Islet precursor cell (in vitro differentiated cells): ENCODE results near the gene UPF2.

ENCODE experiments used
- DNase-seq: peaks from one replicate; pipeline ENCODE4 v3.0.0-alpha.2; 2018

UPF2 gene

DNA sequence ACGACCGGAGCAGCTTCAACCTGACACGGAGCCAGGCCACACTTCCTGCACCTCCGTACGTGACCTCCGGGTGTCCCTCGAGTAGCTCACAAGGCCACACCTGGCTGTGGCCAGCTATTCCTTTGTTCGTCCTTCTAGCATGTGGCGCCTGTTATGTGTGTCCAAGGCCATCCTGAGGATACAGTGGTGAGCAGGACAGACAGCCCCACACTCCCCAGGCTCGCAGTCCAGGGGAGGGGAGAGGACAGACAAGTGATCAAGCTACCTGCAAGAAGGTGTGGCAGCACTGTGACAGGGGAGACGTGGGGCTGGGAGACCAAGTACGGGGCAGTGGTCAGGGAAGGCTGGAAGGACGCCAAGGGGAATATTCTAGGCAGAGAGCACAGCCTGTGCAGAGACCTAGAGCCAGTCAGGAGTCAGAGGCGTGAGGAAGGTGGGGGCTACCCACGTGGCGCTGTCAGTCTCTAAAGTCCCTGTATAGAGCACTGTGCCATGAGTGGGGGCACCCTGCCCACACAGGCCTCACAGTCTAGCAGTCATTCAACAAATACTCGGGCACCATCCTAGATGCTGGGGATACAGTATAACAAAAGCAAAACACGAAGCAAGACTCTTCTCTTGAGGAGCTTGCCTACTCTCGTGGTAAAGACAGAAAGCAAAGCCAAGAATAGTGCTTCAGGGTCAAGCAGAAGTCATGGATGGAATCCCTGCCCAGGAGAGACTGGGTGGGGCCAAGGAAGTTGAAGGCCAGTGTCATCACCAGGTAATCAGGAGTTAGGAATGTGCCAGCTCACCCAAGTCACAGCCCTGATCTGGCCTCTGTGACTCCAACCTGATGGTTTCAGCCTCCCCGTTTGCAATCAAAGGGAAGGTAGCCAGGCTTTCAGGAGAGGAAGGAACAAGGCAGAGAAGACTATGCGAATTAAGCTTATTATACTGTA, 160.9 kb downstream of the UPF2 start:
- DNase-seq: peak; percentile 91

DNA sequence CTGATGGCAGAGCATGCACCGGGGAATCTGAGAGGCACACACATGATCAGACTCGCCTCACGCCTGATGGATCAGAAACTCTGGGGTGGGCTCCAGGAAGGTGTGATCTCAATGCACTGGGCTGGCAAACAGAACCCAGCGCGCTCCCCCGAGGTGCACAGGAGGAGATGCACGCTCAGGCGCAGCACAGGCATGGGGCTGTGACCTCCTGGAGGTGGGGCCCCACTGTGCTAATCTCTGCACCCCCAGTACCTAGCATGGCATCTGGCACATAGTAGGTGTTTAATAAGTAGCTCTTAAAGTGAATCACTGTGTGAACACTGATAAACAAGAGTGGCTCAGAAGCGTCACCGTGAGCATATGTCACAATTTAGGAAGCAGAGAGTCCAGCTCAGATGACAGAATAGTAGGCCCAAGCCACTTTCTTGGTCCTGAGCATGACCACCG, 161.6 kb downstream of the UPF2 start:
- DNase-seq: no peak

DNA sequence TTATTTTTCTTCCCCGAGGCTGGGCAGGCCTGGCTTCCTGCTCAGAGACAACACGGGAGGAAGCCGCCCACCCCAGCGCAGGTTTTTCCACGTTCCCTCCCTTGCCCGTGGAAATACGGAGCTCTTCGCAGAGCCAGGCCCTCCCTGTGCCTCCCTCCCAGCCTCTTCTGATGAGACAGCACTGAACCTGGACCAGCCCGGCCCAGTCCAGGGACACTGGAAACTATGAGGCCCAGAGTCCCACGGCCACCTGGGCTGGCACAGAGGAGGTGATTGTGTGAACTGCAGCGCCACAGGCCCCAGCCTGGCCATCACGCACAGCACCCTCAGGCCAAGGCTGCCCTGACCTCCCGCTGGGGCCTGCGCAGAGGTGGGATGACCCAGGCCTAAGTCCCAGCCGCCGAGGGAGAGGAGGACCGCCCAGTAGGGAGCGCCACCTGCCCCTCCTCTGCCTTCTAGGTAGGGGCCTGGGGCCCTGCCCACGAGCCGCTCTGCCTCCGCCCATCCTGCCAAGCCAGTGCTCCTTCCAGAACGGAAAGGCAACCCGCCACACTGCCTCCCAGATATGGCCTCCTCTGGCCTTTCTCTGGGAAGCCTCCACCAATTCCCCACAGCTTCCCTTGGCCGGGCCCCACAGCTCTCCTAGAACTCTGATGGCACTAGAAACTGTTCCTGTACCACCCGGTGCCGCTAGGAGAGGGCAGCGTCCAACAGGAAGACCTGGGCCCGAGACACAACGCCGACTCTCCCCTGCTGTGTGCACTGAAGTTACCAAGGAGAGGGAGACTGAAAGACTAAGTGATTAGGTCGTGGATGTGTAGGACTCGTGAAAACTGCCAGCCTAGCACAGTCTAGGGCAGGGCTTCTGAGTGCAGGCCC, 162.2 kb downstream of the UPF2 start:
- DNase-seq: no peak

DNA sequence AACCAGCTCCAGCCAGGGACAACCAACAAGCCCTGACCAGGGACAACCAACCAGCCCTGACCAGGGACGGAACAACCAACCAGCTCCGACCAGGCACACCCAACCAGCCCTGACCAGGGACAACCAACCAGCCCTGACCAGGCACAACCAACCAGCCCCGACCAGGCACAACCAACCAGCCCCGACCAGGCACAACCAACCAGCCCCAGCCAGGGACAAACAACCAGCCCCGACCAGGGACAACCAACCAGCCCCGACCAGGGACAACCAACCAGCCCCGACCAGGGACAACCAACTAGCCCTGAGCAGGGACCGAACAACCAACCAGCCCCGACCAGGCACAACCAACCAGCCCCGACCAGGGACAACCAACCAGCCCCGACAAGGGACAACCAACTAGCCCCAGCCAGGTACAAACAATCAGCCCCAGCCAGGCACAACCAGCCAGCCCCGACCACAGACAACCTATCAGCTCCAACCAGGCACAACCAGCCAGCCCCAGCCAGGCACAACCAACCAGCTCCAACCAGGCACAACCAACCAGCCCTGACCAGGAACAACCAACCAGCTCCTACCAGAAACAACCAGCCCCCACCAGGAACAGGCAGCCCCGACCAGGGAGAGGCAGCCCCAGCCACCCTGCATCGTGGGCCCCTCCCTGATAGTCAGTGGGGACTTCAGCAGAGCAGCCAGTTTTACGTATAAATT, 163.1 kb downstream of the UPF2 start:
- DNase-seq: no peak

DNA sequence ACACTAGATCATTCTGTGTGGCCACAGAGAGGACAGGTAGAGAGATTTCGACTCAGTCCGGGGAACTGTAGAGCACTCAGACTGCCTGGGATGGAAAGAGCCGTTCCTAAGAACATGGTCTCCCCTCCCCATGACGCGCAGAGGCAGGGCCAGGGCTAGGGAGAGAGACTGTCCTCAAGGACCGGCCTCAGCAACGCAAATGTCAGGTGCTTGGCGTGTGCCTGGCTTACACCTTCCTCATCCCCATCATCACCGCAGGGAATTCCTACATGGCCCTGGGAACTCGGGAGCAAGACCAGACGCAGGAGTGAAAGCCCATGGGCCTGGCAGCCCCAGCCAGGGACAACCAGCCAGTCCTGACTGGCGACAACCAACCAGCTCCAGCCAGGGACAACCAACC, 163.8 kb downstream of the UPF2 start:
- no peak for DNase-seq

- DNase-seq: no peak
Observed at GRCh38 chr10:11877591-11877905, 165.1 kb downstream of the UPF2 start.

GRCh38 chr10:11876805-11877590, 165.6 kb downstream of the UPF2 start:
- no peak for DNase-seq

DNA sequence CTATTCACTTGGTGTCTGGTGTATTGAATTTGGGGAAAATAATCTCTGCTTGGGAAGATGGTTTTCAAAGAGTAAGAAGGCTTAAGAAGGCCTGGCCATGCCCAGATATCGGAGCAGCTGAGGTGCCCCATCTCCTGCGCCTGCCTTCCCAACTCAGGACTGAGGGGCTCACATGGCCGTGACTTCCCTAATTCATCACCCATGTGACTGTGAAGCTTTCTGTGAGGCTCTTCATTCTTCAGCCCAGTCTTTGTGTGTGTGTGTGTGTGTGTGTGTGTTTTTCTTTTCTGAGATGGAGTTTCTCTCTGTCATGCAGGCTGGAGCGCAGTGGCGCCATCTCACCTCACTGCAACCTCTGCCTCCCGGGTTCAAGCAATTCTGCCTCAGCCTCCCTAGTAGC, 166.3 kb downstream of the UPF2 start:
- DNase-seq: no peak

DNA sequence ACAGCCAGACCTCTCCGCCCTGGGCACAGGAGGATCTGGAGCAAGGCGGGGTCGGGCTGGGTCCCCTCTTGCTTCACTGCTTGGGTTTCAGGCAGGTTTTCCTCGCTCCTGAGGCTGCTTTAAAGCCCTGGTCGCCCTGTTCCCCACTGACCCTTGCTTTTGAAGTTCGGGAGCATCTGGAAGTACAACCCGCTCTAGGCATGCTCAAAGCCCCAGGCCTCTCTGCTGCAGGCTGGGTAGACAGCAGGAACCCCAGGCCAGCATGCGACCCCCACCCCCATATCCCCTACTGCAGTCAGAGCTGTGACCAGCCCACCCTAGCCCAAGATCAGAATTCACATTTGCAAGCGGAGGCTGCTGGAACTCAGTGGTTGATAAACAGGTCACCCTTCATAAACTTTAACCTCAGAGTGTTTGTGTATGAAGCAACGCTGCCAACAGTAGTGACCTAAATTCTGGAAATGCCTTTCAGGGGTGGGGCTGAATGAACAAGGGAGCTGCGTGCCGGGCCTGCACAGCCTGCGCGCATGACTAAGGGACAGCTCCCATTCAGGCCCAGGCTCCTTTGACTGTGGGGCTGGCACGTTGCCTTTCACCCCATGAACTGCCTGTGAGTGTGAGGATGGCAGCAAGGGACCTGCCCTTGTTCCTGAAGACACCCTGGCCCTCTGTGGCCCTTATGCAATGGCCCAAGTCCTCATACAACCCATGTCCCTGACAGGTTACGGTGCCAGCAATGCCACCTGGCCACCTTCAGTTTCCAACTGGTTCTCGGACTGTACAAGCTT, 166.9 kb downstream of the UPF2 start:
- peak; percentile 95 for DNase-seq

DNA sequence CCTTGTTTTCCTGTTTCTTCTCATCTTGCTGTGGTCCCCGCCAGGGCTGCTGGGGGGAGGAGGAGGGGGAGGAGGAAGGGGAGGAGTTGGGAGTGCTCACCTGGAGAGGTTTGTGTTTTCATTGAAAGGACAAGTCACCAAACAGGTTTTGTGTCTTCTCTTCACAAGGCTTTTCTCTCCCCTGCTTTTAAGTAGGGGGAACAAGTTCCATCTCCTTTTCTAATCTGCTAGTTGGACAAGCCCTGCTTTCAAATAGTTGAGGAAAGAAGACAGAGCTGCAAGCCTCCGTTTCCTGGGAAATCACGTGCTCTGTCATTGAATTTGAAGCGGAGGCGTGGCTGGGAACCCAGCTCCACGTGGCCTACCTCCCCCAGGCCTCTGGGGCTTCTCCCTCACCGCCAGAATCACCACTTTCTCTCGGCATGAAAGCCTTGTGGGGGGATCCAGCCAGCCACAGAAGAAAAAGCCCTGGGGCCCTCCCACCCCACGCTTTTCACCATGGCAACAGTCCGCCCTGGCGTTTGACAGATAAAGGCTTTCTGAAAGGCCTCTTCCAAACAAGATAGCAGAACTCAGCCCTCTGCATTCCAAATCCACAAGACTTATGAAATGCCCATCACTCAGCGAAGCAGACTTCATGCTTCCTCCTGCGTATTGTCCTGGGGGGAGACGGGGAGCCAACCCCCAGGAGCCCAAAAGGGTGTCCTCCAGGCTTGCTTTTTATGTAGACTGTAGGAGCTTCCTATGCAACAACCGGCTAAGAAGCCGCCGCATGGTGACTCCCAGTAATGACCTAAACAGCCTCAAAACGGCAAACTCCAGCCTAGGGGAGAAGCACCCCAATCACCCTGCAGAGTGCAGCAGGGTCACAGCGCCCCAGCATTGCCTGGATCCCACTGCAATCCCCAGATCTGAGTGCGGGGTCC, 167.8 kb downstream of the UPF2 start:
- peak; percentile 97 for DNase-seq

DNA sequence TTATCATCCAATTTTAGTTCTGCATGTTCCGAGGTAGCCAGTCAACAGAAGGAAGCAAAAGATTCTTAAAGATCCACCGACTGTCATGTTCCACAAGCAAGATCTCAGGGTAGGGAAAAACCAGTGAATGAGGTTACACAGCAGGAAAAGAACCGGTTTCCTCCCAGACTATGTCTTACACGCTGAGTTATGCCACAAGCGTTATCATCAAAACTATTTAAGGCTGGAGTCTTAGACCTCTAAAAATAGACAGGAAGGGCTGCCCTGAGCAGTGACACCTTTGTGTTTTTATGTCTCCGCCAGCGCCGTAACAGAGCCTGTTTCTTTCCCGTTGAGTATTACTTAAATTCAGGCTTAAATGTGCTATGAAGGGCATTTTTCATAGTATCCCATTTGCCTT, 171.1 kb downstream of the UPF2 start:
- DNase-seq: no peak

DNA sequence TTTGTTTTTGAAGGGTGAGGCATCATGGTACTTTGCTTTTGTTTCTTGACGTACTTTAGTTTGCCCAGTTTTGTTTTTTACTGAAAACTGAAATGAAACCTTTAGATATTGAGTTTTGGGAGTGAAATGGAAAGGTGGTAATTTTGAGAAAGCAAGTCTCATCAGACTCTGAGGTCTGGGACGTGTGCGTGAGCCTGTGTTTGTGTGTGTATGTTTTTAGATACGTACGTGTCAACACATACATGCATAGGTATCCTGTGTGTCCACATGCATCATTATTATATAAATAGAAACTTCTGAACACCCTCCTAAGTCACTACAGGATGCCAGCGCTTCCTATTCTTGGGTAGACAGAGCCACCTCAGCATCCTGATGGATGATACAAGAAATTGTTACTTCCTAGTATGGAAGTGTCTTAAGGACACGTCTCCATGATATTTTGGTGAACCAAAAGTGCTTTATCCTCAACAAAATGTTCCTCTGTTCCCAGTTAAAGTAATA, 171.7 kb downstream of the UPF2 start:
- DNase-seq: no peak

DNA sequence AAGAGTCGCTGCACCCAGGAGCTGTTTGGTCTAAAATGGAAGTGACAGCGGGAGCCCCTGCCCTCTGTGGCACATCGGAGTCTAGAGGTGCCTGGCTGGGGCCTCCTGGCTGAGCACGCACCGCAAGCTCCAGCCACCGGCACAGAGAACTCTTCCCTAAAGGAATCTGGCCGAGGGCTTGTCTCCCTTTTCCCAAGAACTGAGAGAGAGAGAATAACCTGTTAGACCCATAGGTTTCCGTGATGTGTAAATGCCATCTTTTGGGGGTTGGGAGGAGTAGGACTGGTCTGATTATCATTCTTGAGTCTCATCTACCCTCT, 172.2 kb downstream of the UPF2 start:
- no peak for DNase-seq
